HG03025 (cell line): ENCODE results near the gene CIAO2A.

Experiments used
- ATAC-seq: cut with Tn5 transposase; IDR thresholded peaks from one replicate; pipeline ENCODE4 v1.9.1; 2021; ENCODE audit warnings: mild to moderate bottlenecking, moderate library complexity; ENCODE audit not compliant: unreplicated experiment, low FRiP score

The CIAO2A gene

DNA sequence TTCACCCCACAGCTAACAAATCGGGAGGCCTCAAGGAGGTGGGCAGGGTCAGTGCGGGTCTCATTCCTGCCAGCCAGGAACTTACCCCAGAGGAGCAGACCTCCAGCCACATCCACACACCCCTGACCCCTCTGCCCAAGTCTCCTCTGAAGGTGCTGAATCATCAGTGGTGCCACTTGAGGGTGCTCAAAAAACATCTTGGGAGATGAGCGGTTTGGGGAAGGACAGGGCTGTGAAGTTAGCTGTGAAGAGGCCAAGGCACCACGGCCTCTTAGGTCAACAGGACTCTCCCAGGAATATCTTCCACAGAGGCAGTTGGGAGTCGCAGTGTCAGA, 48.6 kb downstream of the CIAO2A start:
- no peak for ATAC-seq

DNA sequence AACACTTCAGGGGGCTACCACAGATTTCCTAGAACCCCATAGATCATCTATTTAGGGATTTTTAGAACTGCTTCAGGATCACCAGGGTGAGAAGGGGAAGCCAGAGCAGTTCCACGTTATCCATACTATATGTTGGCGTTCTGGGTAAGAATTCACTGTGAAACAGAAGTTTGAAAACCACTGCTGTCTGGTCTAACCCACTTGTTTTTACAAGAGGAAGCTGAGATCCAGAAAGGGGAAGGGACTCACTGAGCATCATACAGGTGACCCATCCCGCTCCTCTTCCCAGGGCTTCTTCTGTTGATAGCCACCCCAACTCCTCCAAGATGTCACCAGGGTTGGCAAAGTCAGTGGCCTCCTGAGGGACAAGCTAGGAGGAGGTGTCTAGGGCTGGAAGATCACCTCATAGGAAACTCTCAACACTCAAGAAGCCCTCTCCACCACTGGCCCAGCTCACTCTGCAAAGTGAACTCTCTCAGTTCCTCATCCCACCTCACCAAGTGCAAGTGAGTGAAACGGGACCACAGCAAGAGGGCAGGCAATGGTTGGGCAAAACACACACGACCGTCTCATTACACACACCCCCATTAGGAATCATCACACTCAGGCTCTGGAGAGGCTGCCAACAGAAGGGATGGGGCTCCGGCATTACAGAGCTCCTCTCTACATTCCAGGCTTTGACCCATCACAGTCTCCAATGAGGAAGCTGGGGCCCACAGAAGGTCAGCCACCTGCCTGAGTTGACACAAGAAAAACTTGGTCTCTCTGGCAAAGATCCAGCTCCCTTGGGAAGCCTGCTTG, 49.1 kb downstream of the CIAO2A start:
- no peak for ATAC-seq

DNA sequence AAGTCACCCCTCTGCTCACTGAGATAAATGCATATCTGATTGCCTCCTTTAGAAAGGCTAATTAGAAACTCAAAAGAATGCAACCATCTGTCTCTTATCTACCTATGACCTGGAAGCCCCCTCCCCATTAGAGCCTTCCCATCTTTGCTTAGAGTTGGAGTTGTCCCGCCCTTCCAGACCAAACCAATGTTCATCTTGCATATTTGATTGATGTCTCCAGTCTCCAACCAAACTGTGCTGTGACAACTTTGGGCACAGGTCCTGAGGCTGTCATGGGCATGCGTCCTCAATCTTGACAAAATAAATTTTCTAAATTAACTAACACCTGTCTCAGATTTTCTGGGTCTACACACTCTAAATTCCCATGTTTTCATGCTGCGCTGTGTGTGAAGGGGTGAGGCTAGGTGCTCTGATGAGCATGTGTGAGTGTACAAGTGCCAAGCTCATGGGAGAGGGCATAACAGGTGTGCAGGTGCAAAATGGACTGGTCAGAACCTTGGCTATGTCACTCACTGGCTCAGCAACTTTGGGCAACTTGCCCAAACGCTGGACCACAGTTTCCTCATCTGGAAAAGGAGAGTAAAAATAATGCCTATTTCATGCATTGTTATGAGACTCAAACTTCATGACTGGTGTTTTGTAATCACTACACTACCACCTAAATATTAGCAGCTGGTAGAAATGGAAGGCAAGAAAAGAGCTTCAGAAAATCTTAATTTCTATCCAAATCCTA, 54.6 kb downstream of the CIAO2A start:
- no peak for ATAC-seq

DNA sequence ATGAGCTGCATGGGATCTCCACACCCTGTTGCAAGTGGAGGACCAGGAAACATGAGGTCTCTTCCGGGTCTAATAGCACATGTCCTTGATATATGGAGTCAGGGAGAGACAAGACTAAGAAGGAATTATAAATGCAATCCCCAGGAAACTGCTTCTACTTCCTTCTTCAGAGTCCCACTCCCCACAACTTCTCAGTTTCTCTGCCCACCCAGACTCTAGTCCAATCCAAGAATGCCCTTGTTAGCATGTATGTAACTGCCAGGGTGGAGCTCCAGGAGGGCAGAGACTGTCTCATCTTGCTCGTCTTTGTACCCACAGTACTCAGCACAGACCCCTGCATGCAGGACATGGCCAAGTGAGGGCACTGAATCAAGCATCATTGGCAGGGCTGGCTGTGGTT, 55.7 kb downstream of the CIAO2A start:
- no peak for ATAC-seq

DNA sequence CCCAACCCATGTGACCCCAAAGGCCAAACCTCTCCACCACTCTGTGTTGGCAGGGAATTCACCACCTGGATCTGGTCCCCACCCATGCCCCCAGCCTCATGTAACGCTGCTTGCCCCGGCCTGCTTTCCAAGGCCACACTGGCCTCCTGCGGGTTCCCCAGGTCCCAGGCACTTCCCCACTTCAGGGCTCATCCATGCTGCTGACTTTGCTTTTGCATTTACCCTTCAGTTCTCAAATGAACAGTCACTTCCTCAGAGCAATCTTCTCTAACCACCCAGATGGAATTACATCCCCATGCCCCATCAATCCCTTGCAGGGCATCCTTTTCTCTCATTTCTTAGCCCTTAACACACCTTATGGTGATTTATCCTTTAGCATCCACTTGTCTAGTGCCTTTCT, 56.5 kb downstream of the CIAO2A start:
- no peak for ATAC-seq

DNA sequence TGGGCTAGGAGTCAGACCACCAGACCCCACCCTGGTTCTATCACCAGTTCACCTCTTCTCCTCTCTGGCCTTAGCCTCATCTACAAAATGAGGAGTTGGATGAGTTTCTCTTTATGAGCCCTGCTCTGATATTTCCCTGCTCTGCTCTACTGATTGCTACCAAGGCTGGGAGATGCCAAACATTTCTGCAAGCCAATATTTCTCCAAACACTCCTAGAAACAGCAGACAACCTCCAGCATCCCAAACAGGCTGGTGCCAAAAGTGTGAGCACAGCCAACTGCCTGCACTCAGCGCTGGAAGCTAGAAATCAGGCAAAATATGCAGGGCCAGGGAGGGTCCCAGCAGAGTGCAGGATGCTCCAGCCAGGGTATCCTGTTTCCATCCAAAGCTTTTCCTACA, 58.1 kb downstream of the CIAO2A start:
- no peak for ATAC-seq

DNA sequence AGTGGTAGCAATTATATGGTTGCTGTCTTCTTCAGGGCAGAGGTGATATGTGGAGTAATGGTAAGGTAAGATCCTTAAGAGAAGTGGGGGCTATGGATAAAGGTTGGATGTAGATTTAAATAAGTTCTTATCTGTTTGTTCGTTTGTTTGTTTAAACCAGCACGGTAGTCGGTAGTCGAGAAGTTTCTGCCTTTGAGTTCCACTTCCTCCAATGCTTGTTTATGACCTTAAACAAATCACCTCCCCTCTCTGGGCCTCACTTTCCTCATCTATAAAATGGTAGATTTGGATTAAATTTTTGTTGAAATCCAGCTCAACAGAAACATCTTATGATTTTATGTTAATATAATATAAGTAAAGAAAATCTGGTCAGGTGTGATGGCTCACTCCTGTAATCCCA, 59.1 kb downstream of the CIAO2A start:
- ATAC-seq = no peak

DNA sequence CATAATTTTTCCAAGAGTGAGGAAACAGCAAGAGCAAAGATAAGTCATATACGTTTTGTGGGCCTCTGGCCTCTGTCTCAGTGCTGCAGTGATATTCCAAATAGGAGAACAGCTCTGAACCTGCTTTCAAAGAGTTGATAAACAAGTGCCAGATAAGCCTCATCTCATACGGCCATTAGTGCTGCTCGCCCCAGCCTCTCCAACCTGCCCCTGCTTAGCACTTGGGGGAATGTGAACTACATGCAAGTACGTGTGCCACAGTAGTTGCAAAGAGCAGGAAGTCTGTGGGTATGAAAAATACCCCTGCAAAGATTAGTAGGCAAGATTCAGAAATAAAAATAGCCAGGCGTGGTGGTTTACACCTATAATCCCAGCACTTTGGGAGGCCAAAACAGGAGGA, 61.3 kb downstream of the CIAO2A start:
- no peak for ATAC-seq

DNA sequence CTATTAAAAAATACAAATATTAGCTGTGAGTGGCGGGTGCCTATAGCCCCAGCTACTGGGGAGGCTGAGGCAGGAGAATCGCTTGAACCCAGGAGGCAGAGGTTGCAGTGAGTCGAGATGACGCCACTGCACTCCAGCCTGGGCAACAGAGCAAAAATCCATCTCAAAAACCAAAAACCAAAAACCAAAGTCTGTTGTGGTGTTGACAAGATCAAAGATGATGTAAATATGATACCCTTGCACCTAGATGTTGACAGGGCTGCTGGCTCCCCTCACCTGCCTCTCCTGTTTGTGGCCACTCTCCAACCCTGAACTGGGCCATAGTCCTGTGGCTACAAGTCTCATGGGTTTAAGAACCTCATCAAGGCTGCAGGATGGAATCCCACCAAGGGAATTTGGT, 63.5 kb downstream of the CIAO2A start:
- ATAC-seq = no peak

DNA sequence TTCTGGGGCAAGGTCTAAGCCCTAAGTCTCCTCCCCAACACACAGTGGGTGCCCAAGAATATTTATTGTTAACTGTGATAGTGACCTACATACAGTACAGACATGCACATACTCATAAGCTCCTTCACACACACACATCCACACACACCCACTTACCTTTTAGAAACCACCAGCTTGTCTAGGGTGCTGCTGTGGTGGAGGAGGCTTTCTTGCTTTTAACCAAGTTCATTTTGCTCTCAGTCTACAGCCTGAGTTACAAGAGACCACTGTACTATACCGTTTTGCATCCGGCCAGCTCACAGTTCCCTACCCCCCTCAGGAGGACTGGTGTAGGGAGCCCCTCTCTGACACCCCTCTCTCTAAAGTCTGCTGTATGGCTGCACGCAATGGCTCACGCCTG, 64.0 kb downstream of the CIAO2A start:
- no peak for ATAC-seq

DNA sequence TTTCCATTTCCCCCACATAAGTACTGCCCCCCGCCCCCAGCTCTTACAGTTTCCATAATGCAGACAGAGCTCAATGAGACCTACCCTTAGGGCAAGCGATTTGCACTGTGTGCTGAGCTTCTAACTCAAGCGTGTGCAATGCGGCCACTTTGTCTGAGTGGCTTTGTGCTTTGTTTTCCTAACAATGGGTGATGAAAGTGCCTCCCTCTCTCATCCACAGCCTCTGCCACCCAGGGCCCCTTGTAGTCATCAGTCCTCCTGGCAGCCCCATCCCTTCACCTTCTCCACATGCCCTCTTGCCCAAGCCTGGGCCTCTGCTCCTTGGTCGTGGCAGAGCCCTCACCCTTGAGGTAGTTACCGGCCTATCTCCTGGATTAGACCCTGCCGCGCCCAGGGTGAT, 64.5 kb downstream of the CIAO2A start:
- no peak for ATAC-seq

DNA sequence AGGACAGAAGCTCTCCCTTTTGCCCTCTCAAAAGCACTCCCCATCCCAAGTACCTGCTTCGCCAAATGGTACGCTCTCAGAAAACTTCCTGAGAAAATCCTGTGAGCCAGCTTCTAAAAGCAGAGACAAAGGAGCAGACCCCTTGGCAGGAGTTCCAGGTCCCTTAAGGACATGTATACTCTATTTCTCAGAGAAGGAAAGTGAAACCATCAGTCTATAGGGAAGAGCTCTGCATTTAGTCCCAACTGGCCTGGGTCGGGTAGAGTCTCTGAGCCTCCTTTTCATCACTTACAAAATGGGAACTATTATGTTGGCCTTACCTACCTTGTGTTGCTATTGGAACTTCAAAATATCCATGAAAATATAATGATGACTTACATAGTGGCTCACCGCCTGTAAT, 67.0 kb downstream of the CIAO2A start:
- no peak for ATAC-seq

DNA sequence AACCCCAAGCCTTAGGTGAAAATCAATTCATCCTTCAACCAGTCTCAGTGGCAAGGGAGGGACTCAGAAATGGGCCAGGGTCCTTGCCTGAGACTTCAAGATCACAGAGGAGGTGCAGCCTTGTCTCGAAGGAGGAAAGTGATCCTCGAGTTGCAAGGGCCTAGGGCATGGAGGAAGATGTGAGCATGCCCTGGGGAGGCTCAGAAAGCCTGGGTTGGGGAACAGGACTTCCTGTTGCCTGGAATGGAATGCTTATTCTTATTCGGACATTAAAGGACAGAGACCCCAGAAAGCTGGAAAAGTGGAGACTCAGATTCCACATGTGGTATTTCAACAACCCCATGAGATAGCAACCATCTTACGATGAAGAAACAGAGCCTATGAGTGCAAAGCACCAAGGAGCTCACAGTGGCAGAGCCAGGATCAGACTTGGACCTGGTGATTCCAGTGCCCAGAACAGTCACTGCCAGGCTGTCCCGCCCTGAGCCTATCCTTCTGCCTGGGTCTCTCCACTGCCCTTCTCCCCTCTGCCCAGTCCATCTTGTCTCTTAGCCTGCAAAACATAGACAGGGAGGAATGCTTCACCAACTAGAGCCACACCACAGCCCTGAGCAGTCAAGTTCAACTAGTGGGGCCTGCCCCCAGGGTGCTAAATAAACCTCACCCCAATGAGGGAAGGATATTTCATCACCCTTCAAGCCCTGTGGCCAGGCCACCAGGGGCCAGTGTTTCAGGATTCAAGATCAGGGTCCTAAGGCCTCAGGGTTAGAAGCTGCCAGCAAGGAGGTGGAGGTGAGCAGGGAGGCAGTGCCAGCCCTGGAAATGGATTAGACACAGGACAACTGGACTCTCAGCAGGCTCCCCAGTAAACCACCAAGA, 69.2 kb downstream of the CIAO2A start:
- ATAC-seq = no peak

DNA sequence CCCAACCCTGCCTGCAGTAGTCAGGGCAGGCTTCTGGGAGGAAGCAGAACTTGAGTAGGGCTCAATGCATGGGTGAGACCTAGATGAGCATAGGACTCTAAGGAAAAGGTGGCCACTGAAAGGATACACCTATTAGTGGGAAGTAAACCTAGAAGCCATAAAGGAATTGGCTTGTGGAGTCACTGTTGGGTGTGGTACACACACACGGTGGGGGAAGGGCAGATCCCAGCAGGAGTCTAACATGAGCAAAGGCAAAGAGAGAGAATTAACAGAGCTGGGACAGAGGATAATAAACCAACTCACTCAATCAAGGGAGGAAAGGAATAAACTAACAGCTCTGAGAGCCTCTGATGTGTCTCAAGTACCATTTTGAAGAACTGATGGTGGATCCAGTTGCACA, 70.4 kb downstream of the CIAO2A start:
- ATAC-seq = no peak

DNA sequence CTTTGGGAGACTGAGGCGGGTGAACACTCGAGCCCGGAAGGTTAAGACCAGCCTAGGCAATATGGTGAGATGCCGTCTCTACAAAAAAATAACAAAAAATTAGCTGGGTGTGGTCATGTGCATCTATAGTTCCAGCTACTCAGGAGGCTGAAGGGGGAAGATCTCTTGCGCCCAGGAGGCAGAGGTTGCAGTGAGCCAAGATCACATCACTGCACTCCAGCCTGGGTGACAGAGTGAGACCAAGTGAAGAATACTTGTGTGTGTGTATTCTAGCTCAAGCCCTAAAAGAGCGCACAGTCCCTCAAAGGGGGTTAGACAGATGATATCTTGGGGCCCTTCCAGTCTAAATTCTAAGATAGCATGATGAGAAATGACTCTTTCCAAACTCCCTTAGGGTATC, 71.1 kb downstream of the CIAO2A start:
- ATAC-seq = no peak
